A673 (cell line): ENCODE measurements around the gene FMNL3. TPM values are rescaled to one million over a fixed set of nuclear protein-coding genes. Genes with fewer than 3 reads are reported as not detected.

ENCODE experiments used
- BruUV-seq: library from RNA; stranded (reverse); fragments of 400-500 nt; replicated peaks from 2 replicates; lab custom pipeline; 2021; lab: Mats Ljungman, UMichigan
- CTCF ChIA-PET: fragments of 300-600 bp; sonication (Branson Sonifier 250); formaldehyde crosslinking; loops from one replicate; lab custom pipeline; 2022; ENCODE audit warnings: antibody characterized with exemption; lab: Charles Lee
- POLR2A ChIA-PET: fragments of 300-600 bp; sonication (Branson Sonifier 250); formaldehyde crosslinking; loops from one replicate; lab custom pipeline; 2022; ENCODE audit warnings: antibody characterized with exemption; ENCODE audit not compliant: low non-redundant PET; lab: Charles Lee
- DNase-seq: peaks from one replicate; pipeline ENCODE4 v3.0.0-alpha.2; 2015; ENCODE audit warnings: low spot score
- H3K27ac ChIP-seq: fragments of 200-600 bp; sonication (generic); 2 replicates; pipeline ENCODE4 v1.5.1; 2016; ENCODE audit warnings: mixed run types, low read depth, mild to moderate bottlenecking, mixed read lengths, antibody characterized with exemption, low read length; ENCODE audit not compliant: poor library complexity, severe bottlenecking
- H3K27me3 ChIP-seq: fragments of 200-600 bp; sonication (generic); replicated peaks from 2 replicates; pipeline ENCODE4 v1.6.1; 2017; ENCODE audit warnings: mixed run types, low read depth, mild to moderate bottlenecking, mixed read lengths, antibody characterized with exemption, low read length; ENCODE audit not compliant: insufficient read depth, poor library complexity
- H3K36me3 ChIP-seq: fragments of 200-600 bp; sonication (generic); 2 replicates; pipeline ENCODE4 v1.6.1; 2016; ENCODE audit warnings: mixed run types, mild to moderate bottlenecking, mixed read lengths, antibody characterized with exemption, low read length; ENCODE audit not compliant: insufficient read depth, poor library complexity, severe bottlenecking
- H3K4me1 ChIP-seq: fragments of 200-600 bp; sonication (generic); 2 replicates; pipeline ENCODE4 v1.6.1; 2017; ENCODE audit warnings: mixed run types, mild to moderate bottlenecking, mixed read lengths, antibody characterized with exemption, low read length; ENCODE audit not compliant: insufficient read depth, poor library complexity, severe bottlenecking
- H3K4me3 ChIP-seq: fragments of 200-600 bp; sonication (generic); 2 replicates; pipeline ENCODE4 v1.5.1; 2016; ENCODE audit warnings: low read depth, mixed run types, mild to moderate bottlenecking, mixed read lengths, low read length; ENCODE audit not compliant: poor library complexity, severe bottlenecking
- H3K9me3 ChIP-seq: fragments of 200-600 bp; sonication (generic); 2 replicates; pipeline ENCODE4 v1.6.1; 2016; ENCODE audit warnings: mixed run types, low read depth, mild to moderate bottlenecking, mixed read lengths, antibody characterized with exemption, low read length; ENCODE audit not compliant: poor library complexity, severe bottlenecking
- CTCF ChIP-seq: fragments of 300-800, 200-600 bp; sonication (generic); conservative IDR thresholded peaks from 2 replicates; pipeline ENCODE4 v1.5.1; 2017; ENCODE audit warnings: low read depth, mild to moderate bottlenecking, antibody characterized with exemption, low read length, moderate library complexity, mixed read lengths
- EZH2 ChIP-seq: fragments of 200-600 bp; sonication (generic); IDR thresholded peaks from 2 replicates; pipeline ENCODE4 v1.6.1; 2017; ENCODE audit warnings: borderline replicate concordance, low read depth, mild to moderate bottlenecking, mixed read lengths, antibody characterized with exemption, low read length; ENCODE audit not compliant: poor library complexity, severe bottlenecking
- intact Hi-C: fragments of 100-400 bp; cut with micrococcal nuclease; formaldehyde crosslinking; loops from one replicate; pipeline ENCODE4 v1.10.0; 2022; ENCODE audit not compliant: unreplicated experiment
- total RNA-seq: library from RNA; stranded (reverse); gene quantifications from 2 replicates; pipeline ENCODE4 v1.2.3, GENCODE V29; 2021

The FMNL3 gene
- total RNA-seq, 1 experiment from 2014 or later = 22.0 TPM

DNA sequence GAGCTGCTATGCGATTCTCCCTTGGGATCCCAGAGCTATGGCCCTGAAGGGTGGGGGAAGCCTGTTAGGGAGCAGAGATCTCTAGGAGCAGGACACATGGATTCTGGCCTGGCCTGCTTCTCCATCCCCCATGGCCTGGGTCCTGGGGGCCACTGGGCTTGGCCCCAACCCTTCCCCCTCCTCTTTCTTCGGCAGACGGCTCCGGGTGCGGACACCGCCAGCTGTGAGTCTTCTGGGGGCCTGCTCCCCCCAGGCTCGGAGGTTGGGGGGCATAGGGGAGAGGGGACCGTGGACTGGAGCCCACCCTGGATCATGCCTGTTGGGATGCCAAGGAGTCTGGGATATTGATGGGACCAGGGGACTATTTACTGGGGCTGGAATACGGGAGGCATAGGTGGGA is 74.8 kb downstream of the FMNL3 start:
- no peak for TF ChIP-seq CTCF
- TF ChIP-seq EZH2 = no peak
- no peak overlapping the region for H3K27ac ChIP-seq
- ChIA-PET POLR2A (no interaction called here), CTCF (interaction anchor here (0.6 to 1.0 kb wide), 2 partner anchors 13 to 274 kb away, joined by 3 to 4 read pairs; no protein-coding TSS in a partner anchor)
- H3K4me3 ChIP-seq = no peak overlapping the region
- BruUV-seq = no TSS peak
- DNase-seq = no peak
- intact Hi-C loops = no loop called here
- no peaks in the 10 kb centered on the region for H3K36me3 ChIP-seq
- no peaks in the 10 kb centered on the region for H3K4me1 ChIP-seq
- H3K9me3 ChIP-seq = no peaks in the 10 kb centered on the region
- H3K27me3 ChIP-seq = no peaks in the 10 kb centered on the region

GRCh38 chr12:49631336-49631907 is 75.8 kb downstream of the FMNL3 start:
- no peaks in the 10 kb centered on the region for H3K4me1 ChIP-seq
- H3K9me3 ChIP-seq = no peaks in the 10 kb centered on the region
- H3K36me3 ChIP-seq = no peaks in the 10 kb centered on the region
- BruUV-seq = no TSS peak
- ChIA-PET CTCF (interaction anchor here (0.6 kb wide), 1 partner anchor 110 kb away, joined by 3 read pairs; the partner anchor contains the start of gene TMBIM6), POLR2A (no interaction called here)
- no peaks in the 10 kb centered on the region for H3K27me3 ChIP-seq
- DNase-seq = no peak
- no peak for TF ChIP-seq EZH2
- no peak for TF ChIP-seq CTCF
- intact Hi-C loops = no loop called here
- no peak overlapping the region for H3K4me3 ChIP-seq
- no peak overlapping the region for H3K27ac ChIP-seq

DNA sequence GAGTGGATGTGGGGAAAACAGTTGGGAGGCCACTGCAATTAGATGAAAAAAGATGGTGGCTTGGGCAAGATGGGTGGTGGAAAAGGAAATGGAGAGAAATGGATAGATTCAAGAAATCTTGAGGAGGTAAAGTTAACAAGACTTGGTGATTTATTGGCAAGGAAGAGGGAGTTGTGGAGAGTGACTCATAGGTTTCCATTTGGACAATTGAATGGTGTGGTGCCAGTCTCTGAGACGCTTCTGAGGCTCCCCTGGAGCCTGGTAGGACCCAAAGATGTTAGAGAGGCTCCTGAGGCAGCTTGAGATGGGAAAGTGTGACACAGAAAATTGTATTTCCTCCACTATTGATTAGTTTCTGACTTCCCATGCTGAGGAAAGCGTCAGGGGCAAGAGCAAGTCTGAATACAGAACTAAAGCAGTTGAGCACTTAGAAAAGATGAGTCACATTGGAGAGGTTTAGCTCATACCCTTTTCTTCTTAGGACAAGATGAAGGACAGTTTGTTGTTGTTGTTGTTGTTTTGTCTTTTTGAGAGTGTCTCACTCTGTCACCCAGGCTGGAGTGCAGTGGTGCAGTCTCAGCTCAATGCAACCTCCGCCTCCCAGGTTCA is 79.3 kb downstream of the FMNL3 start:
- Histone ChIP-seq H3K4me3 (no peak overlapping the region), H3K27me3 (no peaks in the 10 kb centered on the region), H3K4me1 (peaks cover 1% of the 10 kb centered on the region), H3K9me3 (no peaks in the 10 kb centered on the region), H3K36me3 (no peaks in the 10 kb centered on the region), H3K27ac (no peak overlapping the region)
- DNase-seq = peak; percentile 43
- no peak for TF ChIP-seq CTCF
- ChIA-PET CTCF (interaction anchor here (0.7 to 0.8 kb wide), 2 partner anchors 9 to 22 kb away, joined by 3 to 4 read pairs; no protein-coding TSS in a partner anchor), POLR2A (no interaction called here)
- intact Hi-C loops = no loop called here
- BruUV-seq = no TSS peak
